CD4-positive, alpha-beta T cell treated with Interferon gamma for 1 hour (primary cell): Measurements from ENCODE around the gene RASA3.
"Not testable (repeated sequence)": the region's sequence is repeated elsewhere in the genome, so short reads cannot be mapped to it uniquely, and the experiment has no call there.

ENCODE experiments used
- DNase-seq: peaks from one replicate; pipeline ENCODE4 v3.0.0-alpha.2; 2020

The RASA3 gene

GRCh38 chr13:114155926-114156883 lies 23.8 kb upstream of the RASA3 start:
- DNase-seq = no peak

- no peak for DNase-seq
These were observed 22.9 kb upstream of the RASA3 start for GRCh38 chr13:114155320-114155719.

- no peak for DNase-seq
These were observed 22.1 kb upstream of the RASA3 start for GRCh38 chr13:114154476-114154875.

- DNase-seq = no peak
These were observed 21.2 kb upstream of the RASA3 start for GRCh38 chr13:114153485-114154080.

GRCh38 chr13:114152831-114153371 lies 20.5 kb upstream of the RASA3 start:
- DNase-seq = no peak

GRCh38 chr13:114152285-114152645 lies 19.8 kb upstream of the RASA3 start:
- no peak for DNase-seq

GRCh38 chr13:114151565-114152284 lies 19.3 kb upstream of the RASA3 start:
- peak; percentile 54 for DNase-seq

- DNase-seq = peak; percentile 62
These were observed 18.6 kb upstream of the RASA3 start for GRCh38 chr13:114151031-114151430.

GRCh38 chr13:114149774-114150740 lies 17.6 kb upstream of the RASA3 start:
- no peak for DNase-seq

GRCh38 chr13:114148886-114149285 lies 16.5 kb upstream of the RASA3 start:
- DNase-seq = not testable (repeated sequence)

GRCh38 chr13:114148521-114148855 lies 16.1 kb upstream of the RASA3 start:
- peak; percentile 91 for DNase-seq

GRCh38 chr13:114147803-114148520 lies 15.5 kb upstream of the RASA3 start:
- DNase-seq = no peak

GRCh38 chr13:114146629-114147028 lies 14.2 kb upstream of the RASA3 start:
- no peak for DNase-seq

GRCh38 chr13:114146173-114146572 lies 13.8 kb upstream of the RASA3 start:
- no peak for DNase-seq

GRCh38 chr13:114145722-114146121 lies 13.3 kb upstream of the RASA3 start:
- DNase-seq = no peak

- DNase-seq = no peak
These were observed 12.8 kb upstream of the RASA3 start for GRCh38 chr13:114145256-114145655.

- no peak for DNase-seq
These were observed 12.3 kb upstream of the RASA3 start for GRCh38 chr13:114144606-114145244.

GRCh38 chr13:114143806-114144605 lies 11.6 kb upstream of the RASA3 start:
- DNase-seq = peak; percentile 60

GRCh38 chr13:114142640-114143490 lies 10.4 kb upstream of the RASA3 start:
- DNase-seq = peak; percentile 84
